BLaER1 treated with 17β-estradiol and CSF1 and Interleukin-3, amounts not matched to agents 10 nM and 100 nM (cell line): Measurements from ENCODE around the gene MFRP.

Experiments
- H3K27ac ChIP-seq, 11 experiments: shearing (Covaris generic); formaldehyde crosslinking; 2 replicates each; pipeline ENCODE4 v1.8.1; 2022
- H3K27me3 ChIP-seq, 11 experiments: shearing (Covaris generic); formaldehyde crosslinking; 2 replicates each; pipeline ENCODE4 v1.8.1; 2022
- H3K36me3 ChIP-seq, 11 experiments: shearing (Covaris generic); formaldehyde crosslinking; 2 replicates each; pipeline ENCODE4 v1.8.1; 2022
- H3K4me1 ChIP-seq, 10 experiments: shearing (Covaris generic); formaldehyde crosslinking; 2 replicates each; pipeline ENCODE4 v1.8.1; 2022
- H3K4me2 ChIP-seq, 11 experiments: shearing (Covaris generic); formaldehyde crosslinking; 2 replicates each; pipeline ENCODE4 v1.8.1; 2022
- H3K4me3 ChIP-seq, 10 experiments: shearing (Covaris generic); formaldehyde crosslinking; 2 replicates each; pipeline ENCODE4 v1.8.1; 2022
- H3K9ac ChIP-seq, 11 experiments: shearing (Covaris generic); formaldehyde crosslinking; 2 replicates each; pipeline ENCODE4 v1.8.1; 2022
- H3K9me3 ChIP-seq, 11 experiments: shearing (Covaris generic); formaldehyde crosslinking; replicated peaks in 1 of 11; 2 replicates each; pipeline ENCODE4 v1.8.1; 2022
- H4K20me1 ChIP-seq, 11 experiments: shearing (Covaris generic); formaldehyde crosslinking; 2 replicates each; pipeline ENCODE4 v1.8.1; 2022
- Cebpa-rat ChIP-seq, 11 experiments: shearing (Covaris generic); IDR thresholded peaks; 2 replicates each; pipeline ENCODE4 v1.8.1; 2022

Gene MFRP

DNA sequence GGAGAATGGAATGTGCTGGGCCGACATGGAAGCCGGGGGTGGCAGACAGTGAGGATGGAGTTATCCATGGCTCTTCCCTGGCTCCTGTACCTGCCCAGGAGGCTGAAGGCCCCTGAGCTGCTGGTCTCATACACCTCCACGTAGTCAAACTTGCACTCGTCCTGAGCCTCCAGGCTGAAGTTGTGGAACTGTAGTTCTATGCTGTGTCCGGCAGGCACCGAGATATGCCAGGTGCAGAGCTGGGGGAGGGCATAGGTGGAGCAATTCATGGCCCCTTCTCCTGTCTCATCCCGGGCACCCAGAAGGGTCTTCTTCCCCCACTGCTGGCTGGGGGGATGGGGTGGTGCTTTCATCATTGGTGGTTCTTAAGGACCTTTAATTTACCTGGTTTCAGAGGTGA is 2.8 kb downstream of the MFRP start:
- no peak overlapping the region for H3K4me2 ChIP-seq
- H3K27ac ChIP-seq = no peak overlapping the region
- H3K36me3 ChIP-seq = no peaks in the 10 kb centered on the region
- peaks cover 0 to 28% (median 10%) of the 10 kb centered on the region in 11 experiments; a peak in 18 of 22 replicates for H4K20me1 ChIP-seq
- H3K4me3 ChIP-seq = no peak overlapping the region
- H3K9me3 ChIP-seq = no peaks in the 10 kb centered on the region
- H3K27me3 ChIP-seq = peaks cover 28 to 38% (median 34%) of the 10 kb centered on the region in 11 experiments
- TF ChIP-seq Cebpa-rat (IDR thresholded peaks at IDR 0.05) = no peak
- H3K9ac ChIP-seq = no peak overlapping the region
- H3K4me1 ChIP-seq = peaks cover 28 to 36% (median 34%) of the 10 kb centered on the region in 10 experiments

DNA sequence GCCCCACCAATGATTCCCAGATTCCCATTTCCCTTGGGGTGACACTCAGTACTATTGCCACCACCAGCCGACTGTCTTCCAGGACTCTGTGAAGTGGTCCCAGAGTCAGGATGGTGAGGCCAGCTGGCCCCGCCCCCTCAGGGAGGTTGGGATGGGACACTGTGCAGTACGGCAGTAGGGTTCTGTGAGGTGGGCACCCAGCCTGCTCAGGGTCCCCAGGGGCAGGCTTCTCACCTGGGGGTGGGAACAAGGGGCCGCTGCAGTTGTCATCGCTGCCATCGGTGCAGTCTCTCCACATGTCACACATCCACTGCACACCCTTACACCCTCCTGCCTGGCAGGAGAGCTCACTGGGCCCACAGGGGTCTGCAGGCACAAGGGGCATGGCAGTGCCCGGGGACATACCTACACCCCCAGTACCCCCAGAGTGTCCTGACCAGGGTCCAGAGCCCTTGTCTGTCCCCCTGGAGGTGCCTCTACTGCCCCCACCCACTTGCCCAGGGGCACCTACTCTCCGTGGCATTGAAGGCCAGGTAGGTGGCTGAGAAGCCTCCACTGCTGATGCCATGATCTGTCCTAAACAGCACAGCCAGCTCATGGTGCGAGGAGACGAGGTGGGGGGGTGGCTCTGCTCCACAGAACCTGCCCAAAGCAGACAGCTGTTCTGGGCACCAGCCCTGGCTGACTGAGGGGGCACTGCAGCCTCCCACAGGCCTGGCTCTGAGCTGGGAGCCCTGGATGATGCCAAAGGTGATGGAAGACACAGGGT is 4.0 kb downstream of the MFRP start:
- Histone ChIP-seq H3K4me3 (no peak overlapping the region), H3K9me3 (no peaks in the 10 kb centered on the region), H3K4me1 (peaks cover 36 to 48% (median 46%) of the 10 kb centered on the region in 10 experiments), H3K9ac (no peak overlapping the region), H3K4me2 (peak overlapping the region in 5 of 11 experiments; percentile 90 to 98 (median 94); a peak in 4 of 22 replicates), H3K27ac (no peak overlapping the region), H3K27me3 (peaks cover 32 to 43% (median 38%) of the 10 kb centered on the region in 11 experiments), H4K20me1 (peaks cover 0 to 37% (median 13%) of the 10 kb centered on the region in 11 experiments; a peak in 18 of 22 replicates), H3K36me3 (no peaks in the 10 kb centered on the region)
- TF ChIP-seq Cebpa-rat (IDR thresholded peaks at IDR 0.05) = no peak

GRCh38 chr11:119342023-119342300 is 4.5 kb downstream of the MFRP start:
- Histone ChIP-seq H4K20me1 (peaks cover 0 to 37% (median 17%) of the 10 kb centered on the region in 11 experiments; a peak in 19 of 22 replicates), H3K9me3 (no peaks in the 10 kb centered on the region), H3K27ac (no peak overlapping the region), H3K4me2 (peak overlapping the region in 9 of 11 experiments; percentile 90 to 98 (median 94); a peak in 14 of 22 replicates), H3K36me3 (peaks cover 0 to 4% (median 0%) of the 10 kb centered on the region in 11 experiments; a peak in 1 of 22 replicates), H3K27me3 (peaks cover 32 to 43% (median 38%) of the 10 kb centered on the region in 11 experiments), H3K9ac (no peak overlapping the region), H3K4me1 (peaks cover 42 to 54% (median 52%) of the 10 kb centered on the region in 10 experiments), H3K4me3 (no peak overlapping the region)
- TF ChIP-seq Cebpa-rat (IDR thresholded peaks at IDR 0.05) = no peak

- Histone ChIP-seq H3K27me3 (peaks cover 32 to 43% (median 38%) of the 10 kb centered on the region in 11 experiments), H3K4me2 (peak overlapping the region; percentile 90 to 98 (median 94))
These were observed 5.1 kb downstream of the MFRP start for GRCh38 chr11:119341222-119342022.

GRCh38 chr11:119340335-119341221 is 5.9 kb downstream of the MFRP start, which contains the start of gene C1QTNF5:
Gene C1QTNF5, minus strand, starts transcription at chr11:119340883. Its CDS starts 486 bp downstream, at chr11:119340397.
- peaks cover 55 to 68% (median 66%) of the 10 kb centered on the region in 10 experiments for H3K4me1 ChIP-seq
- peaks cover 0 to 37% (median 19%) of the 10 kb centered on the region in 11 experiments; a peak in 19 of 22 replicates for H4K20me1 ChIP-seq
- peak within 1 kb of the TSS; percentile 42 to 76 (median 63); a peak in 21 of 22 replicates for H3K9ac ChIP-seq
- H3K9me3 ChIP-seq = no peaks in the 10 kb centered on the region
- H3K36me3 ChIP-seq = peaks cover 0 to 17% (median 0%) of the 10 kb centered on the region in 11 experiments; a peak in 4 of 22 replicates
- H3K4me2 ChIP-seq = peak within 1 kb of the TSS; percentile 90 to 98 (median 94)
- peaks cover 32 to 43% (median 38%) of the 10 kb centered on the region in 11 experiments for H3K27me3 ChIP-seq
- TF ChIP-seq Cebpa-rat (IDR thresholded peaks at IDR 0.05) = no peak
- peak within 1 kb of the TSS in 4 of 11 experiments; percentile 28 to 37 (median 32); a peak in 2 of 22 replicates for H3K27ac ChIP-seq
- peak within 1 kb of the TSS; percentile 45 to 66 (median 52) for H3K4me3 ChIP-seq

More at GRCh38 chr11:119341222-119342022, 5.1 kb downstream of the MFRP start:
- H3K4me3 ChIP-seq = peak overlapping the region in 6 of 10 experiments; percentile 16 to 66 (median 40); a peak in 7 of 20 replicates
- peak overlapping the region in 6 of 11 experiments; percentile 20 to 76 (median 42); a peak in 10 of 22 replicates for H3K9ac ChIP-seq
- peaks cover 0 to 9% (median 0%) of the 10 kb centered on the region in 11 experiments; a peak in 4 of 22 replicates for H3K36me3 ChIP-seq
- no peak for TF ChIP-seq Cebpa-rat (IDR thresholded peaks at IDR 0.05)
- H3K4me1 ChIP-seq = peaks cover 47 to 60% (median 57%) of the 10 kb centered on the region in 10 experiments
- H3K9me3 ChIP-seq = no peaks in the 10 kb centered on the region
- H3K27ac ChIP-seq = no peak overlapping the region; a peak in 1 of 22 replicates
- H4K20me1 ChIP-seq = peaks cover 0 to 37% (median 19%) of the 10 kb centered on the region in 11 experiments; a peak in 19 of 22 replicates

DNA sequence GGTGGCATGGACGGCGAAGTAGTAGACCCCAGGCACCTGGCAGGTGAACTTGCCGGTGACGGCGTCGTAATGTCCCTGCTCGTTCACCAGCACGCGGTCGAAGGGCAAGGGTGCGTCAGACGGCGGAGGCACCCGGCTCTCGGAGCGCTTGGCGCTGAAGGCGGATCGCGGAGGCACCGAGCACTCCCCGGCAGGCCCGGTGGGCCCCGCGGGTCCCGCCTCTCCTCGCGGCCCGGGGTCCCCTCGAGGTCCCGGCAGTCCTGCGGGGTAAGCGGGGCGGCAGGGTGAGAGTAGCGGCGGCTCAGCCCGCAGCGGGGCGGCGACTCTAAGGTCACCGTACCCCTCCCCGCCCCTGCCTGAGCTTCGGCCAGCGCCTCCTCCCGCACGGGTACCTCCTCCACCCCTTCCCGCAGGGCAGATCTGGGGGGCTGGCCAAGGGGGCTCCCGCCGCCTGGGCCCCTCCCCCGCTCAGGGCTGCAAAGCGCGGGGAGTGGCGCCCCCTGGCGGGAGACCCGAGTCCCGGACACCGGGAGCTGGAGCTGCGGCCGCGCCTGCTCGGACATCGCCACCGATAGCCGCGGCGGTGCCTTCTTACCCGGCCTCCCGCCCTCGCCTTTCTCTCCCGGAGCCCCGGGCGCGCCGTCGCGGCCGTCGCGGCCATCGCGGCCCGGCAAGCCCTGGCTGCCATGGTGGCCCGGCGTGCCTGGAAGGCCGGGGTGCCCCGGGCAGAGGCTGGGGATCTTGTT is 6.7 kb downstream of the MFRP start:
- H3K27me3 ChIP-seq = peaks cover 32 to 43% (median 38%) of the 10 kb centered on the region in 11 experiments
- no peak for TF ChIP-seq Cebpa-rat (IDR thresholded peaks at IDR 0.05)
- peak overlapping the region; percentile 90 to 98 (median 94) for H3K4me2 ChIP-seq
- H3K27ac ChIP-seq = peak overlapping the region in 4 of 11 experiments; percentile 28 to 37 (median 32); a peak in 1 of 22 replicates
- H3K4me3 ChIP-seq = peak overlapping the region; percentile 45 to 66 (median 52)
- peaks cover 64 to 76% (median 74%) of the 10 kb centered on the region in 10 experiments for H3K4me1 ChIP-seq
- peaks cover 0 to 18% (median 0%) of the 10 kb centered on the region in 11 experiments; a peak in 4 of 22 replicates for H3K36me3 ChIP-seq
- no peaks in the 10 kb centered on the region for H3K9me3 ChIP-seq
- H4K20me1 ChIP-seq = peaks cover 0 to 37% (median 19%) of the 10 kb centered on the region in 11 experiments; a peak in 19 of 22 replicates
- peak overlapping the region; percentile 42 to 76 (median 63); a peak in 21 of 22 replicates for H3K9ac ChIP-seq

GRCh38 chr11:119338965-119339588 is 7.4 kb downstream of the MFRP start:
- no peak overlapping the region for H3K27ac ChIP-seq
- TF ChIP-seq Cebpa-rat (IDR thresholded peaks at IDR 0.05) = no peak
- H3K9me3 ChIP-seq = no peaks in the 10 kb centered on the region
- H3K9ac ChIP-seq = peak overlapping the region in 2 of 11 experiments; percentile 64 to 76; a peak in 5 of 22 replicates
- peak overlapping the region in 7 of 10 experiments; percentile 45 to 66 (median 51); a peak in 9 of 20 replicates for H3K4me3 ChIP-seq
- peaks cover 32 to 43% (median 38%) of the 10 kb centered on the region in 11 experiments for H3K27me3 ChIP-seq
- peaks cover 0 to 18% (median 0%) of the 10 kb centered on the region in 11 experiments; a peak in 4 of 22 replicates for H3K36me3 ChIP-seq
- peak overlapping the region; percentile 90 to 98 (median 94) for H3K4me2 ChIP-seq
- H4K20me1 ChIP-seq = peaks cover 0 to 37% (median 19%) of the 10 kb centered on the region in 11 experiments; a peak in 19 of 22 replicates
- peaks cover 64 to 78% (median 75%) of the 10 kb centered on the region in 10 experiments for H3K4me1 ChIP-seq
